ENCODE measurements around the gene ELP1.
"Not testable (repeated sequence)": the region's sequence is repeated elsewhere in the genome, so short reads cannot be mapped to it uniquely, and the experiment has no call there.

The ELP1 gene

DNA sequence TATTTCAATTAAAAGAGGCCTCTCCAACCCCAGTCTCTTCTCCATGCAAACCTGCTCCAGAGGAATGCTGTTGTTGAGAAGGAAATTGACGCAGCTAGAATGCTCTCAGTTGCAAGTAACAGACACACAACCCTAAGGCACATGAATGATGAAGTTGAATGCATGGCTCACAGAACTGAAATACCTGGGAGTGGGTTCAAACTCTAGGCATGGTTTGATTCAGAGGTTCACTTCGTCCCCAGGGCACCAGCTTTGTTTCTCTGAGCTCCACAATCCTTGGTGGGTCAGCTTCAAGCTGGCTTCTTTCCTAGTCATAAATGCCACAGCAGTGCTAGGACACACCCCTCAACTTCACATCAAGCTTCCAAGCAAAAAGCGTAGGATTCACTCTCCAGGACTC, 82.8 kb downstream of the ELP1 start:
- DNase-seq (ENCODE audit: low read depth) = no peak
- Histone ChIP-seq H3K9me3 (ENCODE audit: control insufficient read depth, low read length) (no peaks in the 10 kb centered on the region), H3K27me3 (replicated peaks; ENCODE audit: control insufficient read depth, insufficient read depth, low read length) (peaks cover 23% of the 10 kb centered on the region), H3K36me3 (ENCODE audit: control insufficient read depth, insufficient read depth, low read length, severe bottlenecking) (no peaks in the 10 kb centered on the region), H3K4me1 (ENCODE audit: control insufficient read depth, insufficient read depth, low read length) (peaks cover 3% of the 10 kb centered on the region), H3K4me3 (ENCODE audit: low read length) (no peak overlapping the region), H3K9ac (ENCODE audit: low read length) (no peak overlapping the region)

DNA sequence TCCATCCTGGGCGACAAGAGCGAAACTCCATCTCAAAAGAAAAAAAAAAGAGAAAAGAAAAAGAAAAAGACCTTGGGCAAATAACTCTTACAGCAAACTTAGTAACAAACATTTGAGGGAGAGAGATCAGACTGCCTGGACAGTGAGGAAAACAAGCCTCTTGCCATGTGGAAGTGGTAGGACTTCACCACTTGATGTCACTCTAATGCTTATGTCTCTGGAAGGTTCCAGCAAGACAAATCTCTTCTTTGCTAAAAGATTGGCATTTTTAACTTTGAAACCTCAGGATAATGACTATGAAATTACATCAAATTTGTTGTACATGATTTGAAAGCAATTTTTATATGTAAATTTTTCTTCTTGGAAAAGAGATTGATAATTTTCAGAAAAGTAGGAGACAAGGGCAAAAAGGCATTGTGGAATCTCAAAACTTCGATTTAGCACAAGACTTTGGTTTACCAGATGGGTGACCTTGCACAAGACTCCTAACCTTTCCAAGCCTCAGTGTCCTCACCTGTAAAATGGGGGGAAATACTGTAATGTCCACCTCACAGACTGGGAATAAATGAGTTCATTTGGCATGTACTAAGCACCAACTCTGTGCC, 83.5 kb downstream of the ELP1 start:
- H3K36me3 ChIP-seq (ENCODE audit: control insufficient read depth, insufficient read depth, low read length, severe bottlenecking) = no peaks in the 10 kb centered on the region
- H3K4me3 ChIP-seq (ENCODE audit: low read length) = no peak overlapping the region
- no peak overlapping the region for H3K9ac ChIP-seq (ENCODE audit: low read length)
- H3K9me3 ChIP-seq (ENCODE audit: control insufficient read depth, low read length) = no peaks in the 10 kb centered on the region
- peaks cover 23% of the 10 kb centered on the region for H3K27me3 ChIP-seq (replicated peaks; ENCODE audit: control insufficient read depth, insufficient read depth, low read length)
- peak; percentile 56 for DNase-seq (ENCODE audit: low read depth)
- peaks cover 3% of the 10 kb centered on the region for H3K4me1 ChIP-seq (ENCODE audit: control insufficient read depth, insufficient read depth, low read length)

DNA sequence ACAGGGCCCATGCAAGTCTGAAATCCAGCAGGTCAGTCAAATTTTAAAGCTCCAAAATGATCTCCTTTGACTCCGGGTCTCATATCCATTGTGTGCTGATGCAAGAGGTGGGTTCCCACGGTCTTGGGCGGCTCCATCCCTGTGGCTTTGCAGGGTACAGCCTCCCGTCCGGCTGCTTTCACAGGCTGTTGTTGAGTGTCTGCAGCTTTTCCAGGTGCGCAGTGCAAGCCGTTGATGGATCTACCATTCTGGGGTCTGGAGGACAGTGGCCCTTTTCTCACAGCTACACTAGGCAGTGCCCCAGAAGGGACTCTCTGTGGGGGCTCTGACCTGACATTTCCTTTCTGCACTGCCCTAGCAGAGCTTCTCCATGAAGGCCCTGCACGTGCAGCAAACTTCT, 85.6 kb downstream of the ELP1 start:
- not testable (repeated sequence) for H3K4me3 ChIP-seq (ENCODE audit: low read length); DNase-seq (ENCODE audit: low read depth); H3K9me3 ChIP-seq (ENCODE audit: control insufficient read depth, low read length); H3K9ac ChIP-seq (ENCODE audit: low read length); H3K36me3 ChIP-seq (ENCODE audit: control insufficient read depth, insufficient read depth, low read length, severe bottlenecking)
- H3K4me1 ChIP-seq (ENCODE audit: control insufficient read depth, insufficient read depth, low read length) = peaks cover 14% of the 10 kb centered on the region
- peaks cover 20% of the 10 kb centered on the region for H3K27me3 ChIP-seq (replicated peaks; ENCODE audit: control insufficient read depth, insufficient read depth, low read length)

DNA sequence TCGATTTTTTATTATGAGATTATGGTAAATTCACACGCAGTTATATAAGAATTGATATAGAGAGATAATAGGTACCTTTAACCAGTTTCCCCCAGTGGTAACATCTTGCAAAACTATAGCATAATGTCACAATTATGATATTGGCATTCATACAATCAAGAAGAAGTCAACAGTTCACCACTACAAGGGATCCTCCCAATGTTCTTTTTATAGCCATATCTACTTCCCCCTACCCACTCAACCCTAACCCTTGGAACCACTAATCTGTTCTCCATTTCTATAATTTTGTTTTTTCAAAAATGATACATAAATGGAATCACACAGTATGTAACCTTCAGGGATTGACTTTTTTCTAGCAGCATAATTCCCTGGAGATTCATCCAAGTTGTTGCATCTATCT, 88.0 kb downstream of the ELP1 start:
- Histone ChIP-seq H3K36me3 (ENCODE audit: control insufficient read depth, insufficient read depth, low read length, severe bottlenecking) (no peaks in the 10 kb centered on the region), H3K9ac (ENCODE audit: low read length) (no peak overlapping the region), H3K27me3 (replicated peaks; ENCODE audit: control insufficient read depth, insufficient read depth, low read length) (peaks cover 7% of the 10 kb centered on the region), H3K4me3 (ENCODE audit: low read length) (no peak overlapping the region), H3K9me3 (ENCODE audit: control insufficient read depth, low read length) (no peaks in the 10 kb centered on the region), H3K4me1 (ENCODE audit: control insufficient read depth, insufficient read depth, low read length) (peaks cover 14% of the 10 kb centered on the region)
- DNase-seq (ENCODE audit: low read depth) = no peak

DNA sequence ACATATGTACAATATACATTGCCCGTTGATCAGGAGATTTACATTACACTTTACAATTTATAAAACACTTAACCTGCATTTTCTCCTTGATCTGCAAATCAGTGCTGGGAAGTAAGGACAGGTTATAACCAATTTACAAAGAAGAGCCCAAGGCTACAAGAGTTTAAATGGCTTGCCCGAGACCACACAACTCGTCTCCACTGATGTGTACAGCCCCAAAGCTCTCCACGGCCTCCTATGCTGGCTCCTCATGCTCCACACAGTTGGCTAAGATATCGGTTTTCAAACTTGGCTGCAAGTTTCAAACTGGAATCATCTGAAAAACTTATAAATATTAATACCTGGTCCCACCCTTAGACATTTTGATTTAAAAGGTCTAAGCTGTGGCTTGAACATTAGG, 88.4 kb downstream of the ELP1 start:
- Histone ChIP-seq H3K4me3 (ENCODE audit: low read length) (no peak overlapping the region), H3K36me3 (ENCODE audit: control insufficient read depth, insufficient read depth, low read length, severe bottlenecking) (no peaks in the 10 kb centered on the region), H3K9ac (ENCODE audit: low read length) (no peak overlapping the region), H3K27me3 (replicated peaks; ENCODE audit: control insufficient read depth, insufficient read depth, low read length) (peaks cover 7% of the 10 kb centered on the region), H3K9me3 (ENCODE audit: control insufficient read depth, low read length) (no peaks in the 10 kb centered on the region), H3K4me1 (ENCODE audit: control insufficient read depth, insufficient read depth, low read length) (peaks cover 14% of the 10 kb centered on the region)
- DNase-seq (ENCODE audit: low read depth) = no peak

DNA sequence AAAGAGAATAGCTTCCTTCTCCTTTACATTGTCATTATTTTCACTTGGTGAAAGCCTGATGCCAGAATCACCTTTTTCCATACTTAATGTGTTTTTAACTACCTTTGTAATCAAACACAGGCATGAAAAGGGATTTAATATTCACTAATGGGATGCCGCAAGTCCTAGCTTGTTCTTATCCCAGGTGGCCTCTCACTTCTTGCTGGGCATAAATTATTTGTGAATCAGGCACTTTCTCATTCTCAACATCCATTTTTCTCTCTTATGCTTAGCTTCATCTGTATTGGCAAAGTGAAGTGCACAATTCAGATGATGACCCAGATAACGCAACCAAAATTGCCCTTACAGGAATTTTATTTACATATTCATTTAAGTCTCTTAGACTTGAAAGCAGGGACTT, 89.1 kb downstream of the ELP1 start:
- H3K9me3 ChIP-seq (ENCODE audit: control insufficient read depth, low read length) = no peaks in the 10 kb centered on the region
- DNase-seq (ENCODE audit: low read depth) = no peak
- H3K9ac ChIP-seq (ENCODE audit: low read length) = no peak overlapping the region
- H3K27me3 ChIP-seq (replicated peaks; ENCODE audit: control insufficient read depth, insufficient read depth, low read length) = peaks cover 7% of the 10 kb centered on the region
- H3K36me3 ChIP-seq (ENCODE audit: control insufficient read depth, insufficient read depth, low read length, severe bottlenecking) = no peaks in the 10 kb centered on the region
- peaks cover 14% of the 10 kb centered on the region for H3K4me1 ChIP-seq (ENCODE audit: control insufficient read depth, insufficient read depth, low read length)
- H3K4me3 ChIP-seq (ENCODE audit: low read length) = no peak overlapping the region

DNA sequence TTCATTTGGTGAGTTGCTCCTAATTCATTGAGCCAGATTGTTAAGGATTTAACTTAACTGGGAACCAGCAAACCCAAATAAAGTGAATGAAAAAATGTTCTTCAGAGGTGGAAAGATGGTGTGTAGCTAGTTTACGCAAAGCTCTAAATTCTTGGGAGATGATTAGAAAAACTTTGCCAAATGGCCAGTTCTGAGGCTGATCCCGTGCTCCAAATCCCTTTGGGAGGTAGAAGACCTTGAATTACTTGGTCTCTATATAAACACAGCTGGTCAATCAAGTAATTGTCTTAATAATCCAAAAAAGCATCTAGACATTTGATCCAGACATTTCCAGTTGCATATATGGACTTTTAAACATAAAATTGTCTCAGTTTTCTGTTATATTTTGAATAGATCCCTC, 89.5 kb downstream of the ELP1 start:
- Histone ChIP-seq H3K9ac (ENCODE audit: low read length) (no peak overlapping the region), H3K36me3 (ENCODE audit: control insufficient read depth, insufficient read depth, low read length, severe bottlenecking) (no peaks in the 10 kb centered on the region), H3K4me3 (ENCODE audit: low read length) (no peak overlapping the region), H3K4me1 (ENCODE audit: control insufficient read depth, insufficient read depth, low read length) (peaks cover 11% of the 10 kb centered on the region), H3K27me3 (replicated peaks; ENCODE audit: control insufficient read depth, insufficient read depth, low read length) (peaks cover 7% of the 10 kb centered on the region), H3K9me3 (ENCODE audit: control insufficient read depth, low read length) (no peaks in the 10 kb centered on the region)
- no peak for DNase-seq (ENCODE audit: low read depth)

DNA sequence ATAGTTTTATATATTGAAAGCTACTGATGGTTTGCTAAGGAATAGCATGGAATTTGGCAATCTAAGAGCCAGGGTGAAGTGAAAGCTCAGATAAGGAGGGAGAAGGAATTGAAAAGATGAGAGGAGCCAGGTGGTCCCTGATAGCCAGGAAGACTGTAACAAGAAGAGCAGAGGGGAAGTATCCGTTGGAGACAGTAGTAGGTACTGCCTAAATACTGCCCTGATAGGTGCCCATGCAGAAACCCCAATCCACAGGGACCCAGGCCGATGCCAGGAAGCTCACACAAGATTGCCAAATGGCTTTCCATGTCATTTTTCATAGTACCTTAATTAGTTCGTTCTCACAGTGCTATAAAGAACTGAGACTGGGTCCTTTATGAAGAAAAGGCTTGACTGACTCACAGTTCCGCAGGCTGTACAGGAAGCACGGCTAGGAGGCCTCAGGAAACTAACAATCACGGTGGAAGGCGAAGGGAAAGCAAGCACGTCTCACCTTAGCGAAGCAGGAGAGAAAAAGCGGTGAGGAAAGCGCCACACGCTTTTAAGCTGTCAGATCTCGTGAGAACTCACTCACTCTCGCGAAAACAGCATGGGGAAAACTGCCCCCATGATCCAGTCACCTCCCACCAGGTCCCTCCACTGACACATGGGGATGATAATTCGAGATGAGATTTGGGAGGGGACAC, 91.2 kb downstream of the ELP1 start:
- H3K9me3 ChIP-seq (ENCODE audit: control insufficient read depth, low read length) = no peaks in the 10 kb centered on the region
- peaks cover 11% of the 10 kb centered on the region for H3K4me1 ChIP-seq (ENCODE audit: control insufficient read depth, insufficient read depth, low read length)
- H3K9ac ChIP-seq (ENCODE audit: low read length) = no peak overlapping the region
- H3K36me3 ChIP-seq (ENCODE audit: control insufficient read depth, insufficient read depth, low read length, severe bottlenecking) = no peaks in the 10 kb centered on the region
- no peak for DNase-seq (ENCODE audit: low read depth)
- H3K27me3 ChIP-seq (replicated peaks; ENCODE audit: control insufficient read depth, insufficient read depth, low read length) = peaks cover 7% of the 10 kb centered on the region
- H3K4me3 ChIP-seq (ENCODE audit: low read length) = no peak overlapping the region

DNA sequence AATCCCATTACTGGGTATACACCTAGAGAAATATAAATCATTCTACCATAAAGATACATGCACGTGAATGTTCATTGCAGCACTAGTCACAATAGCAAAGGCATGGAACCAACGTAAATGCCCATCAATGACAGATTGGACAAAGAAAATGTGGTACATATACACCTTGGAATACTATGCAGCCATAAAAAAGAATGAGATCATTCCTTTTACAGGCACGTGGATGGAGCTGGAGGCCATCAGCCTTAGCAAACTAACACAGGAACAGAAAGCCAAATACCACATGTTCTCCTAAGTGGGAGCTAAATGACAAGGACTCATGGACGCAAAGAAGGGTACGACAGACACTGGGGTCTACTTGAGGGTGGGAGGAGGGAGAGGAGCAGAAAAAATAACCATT, 94.4 kb downstream of the ELP1 start:
- not testable (repeated sequence) for H3K4me1 ChIP-seq (ENCODE audit: control insufficient read depth, insufficient read depth, low read length); DNase-seq (ENCODE audit: low read depth); H3K36me3 ChIP-seq (ENCODE audit: control insufficient read depth, insufficient read depth, low read length, severe bottlenecking); H3K9me3 ChIP-seq (ENCODE audit: control insufficient read depth, low read length); H3K9ac ChIP-seq (ENCODE audit: low read length); H3K4me3 ChIP-seq (ENCODE audit: low read length); H3K27me3 ChIP-seq (replicated peaks; ENCODE audit: control insufficient read depth, insufficient read depth, low read length)

DNA sequence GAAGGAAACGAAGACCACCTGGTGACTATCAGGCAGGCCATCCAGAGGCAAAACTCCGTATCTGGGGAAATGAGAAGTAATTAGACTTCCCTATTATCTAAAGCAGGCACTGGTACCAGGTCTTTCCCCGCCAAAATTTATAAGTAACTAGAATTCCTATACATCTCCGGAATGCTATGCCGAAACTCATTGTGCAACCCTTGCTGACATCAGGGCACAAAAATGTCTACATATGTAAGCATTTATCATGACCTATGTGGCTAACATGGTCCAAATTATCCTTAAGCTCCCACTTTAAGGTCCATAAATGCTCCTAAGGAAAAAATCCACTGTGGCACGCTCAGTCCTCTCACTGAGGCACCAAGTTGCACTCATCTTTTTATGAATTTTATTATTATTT, 95.9 kb downstream of the ELP1 start:
- H3K4me1 ChIP-seq (ENCODE audit: control insufficient read depth, insufficient read depth, low read length) = no peaks in the 10 kb centered on the region

DNA sequence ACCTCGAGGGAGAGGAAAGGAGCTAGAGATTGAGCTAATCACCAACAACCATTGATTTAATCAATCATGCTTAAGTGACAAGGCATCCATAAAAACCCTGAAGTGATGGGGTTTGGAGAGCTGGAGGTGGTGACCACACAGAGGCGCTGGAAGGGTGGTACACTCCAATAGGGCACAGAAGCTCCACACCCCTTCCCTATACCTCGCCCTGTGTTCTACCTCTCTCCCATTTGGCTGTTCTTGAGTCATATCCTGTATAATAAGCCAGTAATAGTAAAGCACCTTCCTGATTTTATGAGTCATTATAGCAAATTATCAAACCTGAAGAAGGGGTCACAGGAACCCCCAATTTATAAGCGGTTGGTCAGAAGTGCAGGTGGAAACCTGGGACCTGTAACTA, 96.4 kb downstream of the ELP1 start:
- DNase-seq (ENCODE audit: low read depth) = no peak
- Histone ChIP-seq H3K27me3 (replicated peaks; ENCODE audit: control insufficient read depth, insufficient read depth, low read length) (peaks cover under 1% of the 10 kb centered on the region), H3K9ac (ENCODE audit: low read length) (no peak overlapping the region), H3K4me3 (ENCODE audit: low read length) (no peak overlapping the region), H3K9me3 (ENCODE audit: control insufficient read depth, low read length) (no peaks in the 10 kb centered on the region), H3K4me1 (ENCODE audit: control insufficient read depth, insufficient read depth, low read length) (no peaks in the 10 kb centered on the region), H3K36me3 (ENCODE audit: control insufficient read depth, insufficient read depth, low read length, severe bottlenecking) (no peaks in the 10 kb centered on the region)

More for the DNA sequence above, 95.9 kb downstream of the ELP1 start:
- peak; percentile 61 for DNase-seq (ENCODE audit: low read depth)
- Histone ChIP-seq H3K27me3 (replicated peaks; ENCODE audit: control insufficient read depth, insufficient read depth, low read length) (peaks cover 5% of the 10 kb centered on the region), H3K9ac (ENCODE audit: low read length) (no peak overlapping the region), H3K9me3 (ENCODE audit: control insufficient read depth, low read length) (no peaks in the 10 kb centered on the region), H3K4me3 (ENCODE audit: low read length) (no peak overlapping the region), H3K36me3 (ENCODE audit: control insufficient read depth, insufficient read depth, low read length, severe bottlenecking) (no peaks in the 10 kb centered on the region)

DNA sequence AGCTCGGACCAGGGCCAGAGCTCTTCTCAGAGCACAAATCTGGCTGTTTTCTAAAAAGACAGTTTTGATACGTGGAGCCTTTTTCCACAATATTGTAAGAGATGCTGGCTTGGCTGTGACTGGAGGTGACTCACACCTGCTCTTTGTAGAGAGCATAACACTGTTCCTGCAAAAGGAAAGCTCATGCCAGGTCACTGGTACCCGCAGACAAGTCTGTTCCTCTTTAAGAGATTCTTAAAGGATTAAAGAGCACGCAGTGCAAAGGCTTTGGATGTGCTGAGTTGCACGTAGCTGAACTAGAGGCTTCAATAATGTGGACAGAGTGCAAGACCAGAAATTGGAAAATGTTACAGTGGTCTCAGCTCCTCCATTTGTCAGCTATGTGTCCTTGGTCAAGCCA, 97.1 kb downstream of the ELP1 start:
- DNase-seq (ENCODE audit: low read depth) = peak; percentile 73
- H3K9me3 ChIP-seq (ENCODE audit: control insufficient read depth, low read length) = no peaks in the 10 kb centered on the region
- H3K27me3 ChIP-seq (replicated peaks; ENCODE audit: control insufficient read depth, insufficient read depth, low read length) = no peaks in the 10 kb centered on the region
- no peak overlapping the region for H3K4me3 ChIP-seq (ENCODE audit: low read length)
- no peaks in the 10 kb centered on the region for H3K4me1 ChIP-seq (ENCODE audit: control insufficient read depth, insufficient read depth, low read length)
- no peak overlapping the region for H3K9ac ChIP-seq (ENCODE audit: low read length)
- H3K36me3 ChIP-seq (ENCODE audit: control insufficient read depth, insufficient read depth, low read length, severe bottlenecking) = no peaks in the 10 kb centered on the region

All from adipocyte (in vitro differentiated cells).